Measurements from ENCODE around the gene RIPK4.

The RIPK4 gene

DNA sequence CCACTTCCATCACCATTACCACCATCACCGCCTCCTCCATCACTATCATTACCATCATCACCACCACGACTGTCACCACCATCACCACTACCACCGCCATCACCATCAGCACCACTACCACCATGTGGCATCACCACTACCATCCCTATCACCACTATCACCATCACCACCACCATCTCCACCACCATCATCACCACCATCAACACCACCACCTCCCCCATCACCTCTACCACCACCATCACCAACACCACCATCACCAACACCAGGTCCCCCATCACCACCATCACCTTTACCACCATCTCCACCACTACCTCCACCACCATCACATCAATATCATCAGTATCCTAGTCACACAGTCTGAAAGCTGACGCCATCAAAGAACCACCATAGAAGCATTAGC lies 39.9 kb upstream of the RIPK4 start:
- H3K4me3 ChIP-seq, result no peak overlapping the region
- TF ChIP-seq POLR2AphosphoS5 (IDR thresholded peaks at IDR 0.05; ENCODE audit: borderline replicate concordance, low read depth, low read length) (no peak), EZH2 (IDR thresholded peaks at IDR 0.05) (no peak), FOXP2 (optimal IDR thresholded peaks at IDR 0.05; ENCODE audit: control extremely low read depth, extremely low read length, insufficient read depth) (no peak)
- H3K9me3 ChIP-seq (ENCODE audit: low read depth, low read length), result no peaks in the 10 kb centered on the region
- no peak for DNase-seq (ENCODE audit: low read depth, low spot score)
- peaks cover 20% of the 10 kb centered on the region for H3K36me3 ChIP-seq (ENCODE audit: insufficient read depth, low read length)
- no peak overlapping the region for H3K27ac ChIP-seq
- H3K9ac ChIP-seq (ENCODE audit: insufficient read length), result no peak overlapping the region

DNA sequence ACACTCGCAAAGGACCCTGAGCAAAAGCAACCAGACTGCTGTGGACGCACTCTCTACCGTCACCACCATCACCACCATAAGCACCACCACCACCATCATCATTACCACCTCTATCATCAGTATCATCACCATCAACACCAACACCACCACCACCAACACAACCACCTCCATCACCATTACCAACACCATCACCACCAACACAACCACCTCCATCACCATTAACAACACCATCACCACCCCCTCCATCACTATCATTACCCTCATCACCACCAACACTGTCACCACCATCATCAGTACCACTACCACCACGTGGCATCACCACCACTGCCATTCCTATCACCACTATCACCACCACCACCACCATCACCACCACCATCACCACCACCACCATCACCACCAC lies 38.8 kb upstream of the RIPK4 start:
- Histone ChIP-seq H3K27ac (no peak overlapping the region), H3K9ac (ENCODE audit: insufficient read length) (no peak overlapping the region), H3K36me3 (ENCODE audit: insufficient read depth, low read length) (peaks cover 25% of the 10 kb centered on the region), H3K4me3 (no peak overlapping the region), H3K9me3 (ENCODE audit: low read depth, low read length) (no peaks in the 10 kb centered on the region)
- no peak for DNase-seq (ENCODE audit: low read depth, low spot score)
- no peak for TF ChIP-seq EZH2 (IDR thresholded peaks at IDR 0.05)
- no peak for TF ChIP-seq POLR2AphosphoS5 (IDR thresholded peaks at IDR 0.05; ENCODE audit: borderline replicate concordance, low read depth, low read length)
- TF ChIP-seq FOXP2 (optimal IDR thresholded peaks at IDR 0.05; ENCODE audit: control extremely low read depth, extremely low read length, insufficient read depth), result no peak

DNA sequence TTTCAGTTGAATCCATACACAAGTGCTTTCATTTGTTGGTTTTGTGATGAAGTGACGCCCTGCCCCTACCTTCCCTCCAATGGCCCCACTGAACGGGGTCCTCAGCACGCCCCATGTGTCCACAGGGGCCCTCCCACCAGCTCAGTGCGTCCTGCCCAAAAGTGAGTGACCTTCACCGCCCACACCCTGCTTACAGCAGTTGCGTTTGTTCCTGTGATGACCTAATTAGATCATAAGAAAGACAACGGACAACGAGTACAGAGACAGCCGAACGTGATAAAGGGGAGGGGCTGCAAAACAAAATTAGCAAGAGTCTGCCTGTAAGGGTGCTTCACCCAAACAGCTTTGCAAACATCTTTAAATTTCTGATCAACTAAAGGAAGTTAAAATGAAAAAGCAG lies 38.2 kb upstream of the RIPK4 start:
- TF ChIP-seq FOXP2 (optimal IDR thresholded peaks at IDR 0.05; ENCODE audit: control extremely low read depth, extremely low read length, insufficient read depth) (no peak), EZH2 (IDR thresholded peaks at IDR 0.05) (no peak), POLR2AphosphoS5 (IDR thresholded peaks at IDR 0.05; ENCODE audit: borderline replicate concordance, low read depth, low read length) (no peak)
- Histone ChIP-seq H3K27ac (no peak overlapping the region), H3K9ac (ENCODE audit: insufficient read length) (no peak overlapping the region), H3K36me3 (ENCODE audit: insufficient read depth, low read length) (peaks cover 24% of the 10 kb centered on the region), H3K4me3 (no peak overlapping the region), H3K9me3 (ENCODE audit: low read depth, low read length) (no peaks in the 10 kb centered on the region)
- no peak for DNase-seq (ENCODE audit: low read depth, low spot score)

DNA sequence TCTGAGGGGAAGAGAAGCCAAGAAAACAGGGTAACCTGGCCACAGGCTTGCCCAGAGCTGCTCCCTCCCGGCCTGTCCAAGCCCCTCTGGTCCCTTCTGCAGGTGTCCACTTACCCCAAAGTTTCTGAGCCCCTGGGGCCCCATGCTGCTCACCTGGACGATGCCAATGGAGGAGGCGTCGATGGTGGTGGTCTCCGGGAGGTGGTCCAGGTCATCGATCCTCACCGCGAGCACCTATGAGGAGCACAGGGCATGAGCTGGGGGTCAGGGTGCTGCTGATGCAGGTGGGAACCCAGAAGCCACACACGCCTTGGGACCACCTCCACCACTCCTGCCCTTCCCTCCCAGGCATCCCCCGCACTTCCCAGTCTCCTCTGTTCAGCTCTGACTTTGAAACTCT lies 37.5 kb upstream of the RIPK4 start:
- Histone ChIP-seq H3K4me3 (no peak overlapping the region), H3K9ac (ENCODE audit: insufficient read length) (no peak overlapping the region), H3K36me3 (ENCODE audit: insufficient read depth, low read length) (peaks cover 19% of the 10 kb centered on the region), H3K9me3 (ENCODE audit: low read depth, low read length) (no peaks in the 10 kb centered on the region), H3K27ac (no peak overlapping the region)
- no peak for DNase-seq (ENCODE audit: low read depth, low spot score)
- TF ChIP-seq EZH2 (IDR thresholded peaks at IDR 0.05) (no peak), FOXP2 (optimal IDR thresholded peaks at IDR 0.05; ENCODE audit: control extremely low read depth, extremely low read length, insufficient read depth) (no peak), POLR2AphosphoS5 (IDR thresholded peaks at IDR 0.05; ENCODE audit: borderline replicate concordance, low read depth, low read length) (no peak)

- H3K9ac ChIP-seq (ENCODE audit: insufficient read length), result peak overlapping the region; percentile 32
Observed at GRCh38 chr21:41803316-41803715, 36.5 kb upstream of the RIPK4 start.

GRCh38 chr21:41802684-41803083 lies 35.8 kb upstream of the RIPK4 start:
- H3K27ac ChIP-seq, result peak overlapping the region; percentile 48
- no peak for TF ChIP-seq POLR2AphosphoS5 (IDR thresholded peaks at IDR 0.05; ENCODE audit: borderline replicate concordance, low read depth, low read length)
- TF ChIP-seq FOXP2 (optimal IDR thresholded peaks at IDR 0.05; ENCODE audit: control extremely low read depth, extremely low read length, insufficient read depth), result no peak
- TF ChIP-seq EZH2 (IDR thresholded peaks at IDR 0.05), result no peak
- peak overlapping the region; percentile 32 for H3K9ac ChIP-seq (ENCODE audit: insufficient read length)
- no peaks in the 10 kb centered on the region for H3K9me3 ChIP-seq (ENCODE audit: low read depth, low read length)
- no peak for DNase-seq (ENCODE audit: low read depth, low spot score)
- peak overlapping the region; percentile 15; the same call in 1 of the 2 replicates for H3K4me3 ChIP-seq
- peaks cover 24% of the 10 kb centered on the region for H3K36me3 ChIP-seq (ENCODE audit: insufficient read depth, low read length)

More at GRCh38 chr21:41803316-41803715, 36.5 kb upstream of the RIPK4 start:
- DNase-seq (ENCODE audit: low read depth, low spot score), result no peak
- TF ChIP-seq POLR2AphosphoS5 (IDR thresholded peaks at IDR 0.05; ENCODE audit: borderline replicate concordance, low read depth, low read length) (no peak), EZH2 (IDR thresholded peaks at IDR 0.05) (no peak), FOXP2 (optimal IDR thresholded peaks at IDR 0.05; ENCODE audit: control extremely low read depth, extremely low read length, insufficient read depth) (no peak)
- H3K27ac ChIP-seq, result peak overlapping the region; percentile 48
- H3K4me3 ChIP-seq, result no peak overlapping the region
- H3K9me3 ChIP-seq (ENCODE audit: low read depth, low read length), result no peaks in the 10 kb centered on the region
- H3K36me3 ChIP-seq (ENCODE audit: insufficient read depth, low read length), result peaks cover 24% of the 10 kb centered on the region

DNA sequence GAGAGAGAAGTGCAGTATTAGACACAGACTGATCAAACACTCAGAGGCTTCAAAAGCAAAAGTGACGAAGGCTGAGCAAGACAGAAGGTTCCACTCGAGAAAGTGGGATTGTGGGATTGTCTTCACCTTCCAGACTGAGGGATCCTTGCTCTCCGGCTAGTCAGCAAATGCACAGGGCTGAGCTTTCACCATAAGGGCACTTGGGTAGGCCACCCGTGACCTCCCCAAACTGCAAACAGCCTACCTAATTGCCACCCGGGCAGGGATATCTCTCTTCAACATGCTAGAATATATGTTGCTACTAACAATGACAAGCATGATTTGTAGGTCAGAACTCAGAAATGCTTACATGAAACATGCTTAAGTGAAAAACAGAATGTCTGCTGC lies 35.3 kb upstream of the RIPK4 start:
- Histone ChIP-seq H3K9me3 (ENCODE audit: low read depth, low read length) (no peaks in the 10 kb centered on the region), H3K36me3 (ENCODE audit: insufficient read depth, low read length) (peaks cover 24% of the 10 kb centered on the region), H3K4me3 (peak overlapping the region; percentile 5; the same call in 1 of the 2 replicates), H3K9ac (ENCODE audit: insufficient read length) (peak overlapping the region; percentile 30), H3K27ac (peak overlapping the region; percentile 48)
- DNase-seq (ENCODE audit: low read depth, low spot score), result no peak
- TF ChIP-seq FOXP2 (optimal IDR thresholded peaks at IDR 0.05; ENCODE audit: control extremely low read depth, extremely low read length, insufficient read depth), result no peak
- TF ChIP-seq EZH2 (IDR thresholded peaks at IDR 0.05), result no peak
- no peak for TF ChIP-seq POLR2AphosphoS5 (IDR thresholded peaks at IDR 0.05; ENCODE audit: borderline replicate concordance, low read depth, low read length)

DNA sequence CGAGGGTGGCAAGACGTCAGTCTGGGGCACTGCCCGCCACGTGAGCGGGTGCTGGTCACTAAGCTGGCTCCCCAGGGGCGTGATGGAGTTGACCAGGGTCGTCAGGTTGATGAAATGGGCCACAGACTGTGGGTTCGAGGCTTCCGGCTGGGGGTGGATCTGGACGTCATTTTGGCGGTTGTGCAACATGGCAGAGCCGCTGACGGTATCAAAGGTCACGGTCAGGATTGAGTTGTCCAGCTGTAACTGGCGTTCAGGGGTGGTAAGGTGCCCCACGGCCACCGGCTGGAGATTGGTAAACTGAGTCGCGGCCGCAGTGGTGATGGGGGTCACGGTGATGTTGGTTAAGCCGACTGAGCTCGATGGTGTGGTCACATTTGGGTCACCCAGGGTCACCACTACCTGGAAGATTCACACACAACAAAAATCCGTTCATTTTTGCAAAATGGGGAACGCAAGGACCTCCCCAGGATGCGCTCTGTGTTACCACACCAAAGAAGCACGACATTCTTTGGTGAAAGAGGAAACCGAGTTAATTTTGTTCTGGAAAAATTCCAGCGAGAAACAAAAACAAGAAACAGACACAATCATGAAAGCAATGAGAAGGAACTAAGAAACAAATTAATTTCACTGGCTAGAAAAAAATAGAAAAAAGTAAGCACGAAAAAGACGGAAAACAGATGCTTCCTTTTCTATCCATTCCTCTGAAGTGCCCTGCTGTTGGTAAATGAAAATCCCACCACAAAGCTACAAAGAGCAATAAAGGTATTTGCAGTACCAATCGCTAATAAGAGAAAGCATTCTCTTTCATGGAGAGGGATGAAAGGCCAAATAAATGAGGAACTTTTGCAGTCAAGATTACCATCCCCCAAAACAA lies 34.7 kb upstream of the RIPK4 start:
- Histone ChIP-seq H3K9ac (ENCODE audit: insufficient read length) (no peak overlapping the region), H3K27ac (peak overlapping the region; percentile 48), H3K36me3 (ENCODE audit: insufficient read depth, low read length) (peaks cover 24% of the 10 kb centered on the region), H3K9me3 (ENCODE audit: low read depth, low read length) (no peaks in the 10 kb centered on the region), H3K4me3 (peak overlapping the region; percentile 5; the same call in 1 of the 2 replicates)
- no peak for DNase-seq (ENCODE audit: low read depth, low spot score)
- TF ChIP-seq POLR2AphosphoS5 (IDR thresholded peaks at IDR 0.05; ENCODE audit: borderline replicate concordance, low read depth, low read length) (no peak), EZH2 (IDR thresholded peaks at IDR 0.05) (no peak), FOXP2 (optimal IDR thresholded peaks at IDR 0.05; ENCODE audit: control extremely low read depth, extremely low read length, insufficient read depth) (no peak)

Data from SK-N-MC (cell line).